ENCODE data around the gene POMC.
"Not testable (repeated sequence)": the region's sequence is repeated elsewhere in the genome, so short reads cannot be mapped to it uniquely, and the experiment has no call there.

POMC gene

DNA sequence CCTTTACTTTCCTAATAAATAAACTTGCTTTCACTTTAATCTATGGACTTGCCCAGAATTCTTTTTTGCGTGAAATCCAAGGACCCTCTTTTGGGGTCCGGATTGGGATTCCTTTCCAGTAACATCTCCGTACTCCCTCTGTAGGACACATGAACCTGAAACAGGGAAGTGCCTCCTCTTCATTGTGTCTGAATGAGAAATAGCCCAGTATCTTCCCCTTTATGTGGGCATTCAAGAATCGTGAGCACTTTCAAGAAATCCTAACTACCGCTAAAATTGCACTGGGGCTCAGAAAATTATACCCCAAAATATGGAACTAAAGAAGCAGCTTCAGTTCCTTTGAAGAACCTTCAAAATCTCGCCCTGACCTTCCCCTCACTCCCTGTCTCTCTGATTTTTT is 7.8 kb upstream of the POMC start:
- no peak for DNase-seq

DNA sequence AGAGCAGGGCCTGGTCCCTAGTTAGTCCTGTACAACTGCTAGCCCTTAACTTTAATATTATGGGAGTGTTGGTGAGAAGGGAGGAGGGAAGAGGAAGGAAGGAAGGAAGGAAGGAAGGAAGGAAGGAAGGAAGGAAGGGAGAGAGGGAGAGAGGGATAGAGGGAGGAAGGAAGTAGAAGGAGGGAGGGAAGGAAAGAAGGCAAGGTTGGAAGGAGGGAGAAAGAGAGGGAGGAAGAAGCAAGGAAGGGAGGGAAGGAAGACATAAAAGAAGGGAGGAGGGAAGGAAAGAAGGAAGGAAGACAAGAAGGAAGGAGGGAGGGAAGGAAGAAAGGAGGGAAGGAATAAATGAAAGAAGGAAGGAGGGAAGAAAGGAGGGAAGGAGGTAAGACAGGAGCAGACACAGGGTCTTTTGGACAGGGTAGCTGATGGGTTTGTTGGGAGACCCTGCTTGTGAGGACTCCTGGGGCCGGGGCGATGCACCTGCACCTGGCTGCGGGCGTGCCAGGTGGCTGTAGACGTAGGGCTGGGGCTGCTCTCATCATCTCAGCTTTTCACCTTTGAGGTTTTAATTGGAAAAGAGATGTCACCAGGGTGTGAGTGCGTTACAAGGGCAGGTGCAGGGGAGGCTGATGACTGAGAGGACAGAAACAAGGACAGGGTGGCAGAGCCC is 5.9 kb upstream of the POMC start:
- no peak for DNase-seq

DNA sequence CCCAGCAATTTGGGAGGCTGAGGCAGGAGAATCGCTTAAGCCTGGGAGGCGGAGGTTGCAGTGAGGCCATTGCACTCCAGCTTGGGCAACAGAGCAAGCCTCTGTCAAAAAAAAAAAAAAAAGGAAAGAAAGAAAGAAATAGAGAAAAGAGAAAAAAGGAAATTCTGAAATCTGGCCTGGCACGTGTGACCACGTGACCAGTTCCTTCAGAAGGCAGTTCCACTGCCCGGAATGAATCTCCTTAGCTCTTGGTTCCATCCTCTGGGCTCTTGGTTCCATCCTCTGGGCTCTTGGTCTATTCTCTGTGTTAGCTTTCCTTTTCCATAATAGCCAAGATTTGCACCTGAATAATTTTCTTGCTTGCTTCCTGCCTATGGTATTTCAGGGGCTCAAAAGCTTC is 5.3 kb upstream of the POMC start:
- no peak for DNase-seq

DNA sequence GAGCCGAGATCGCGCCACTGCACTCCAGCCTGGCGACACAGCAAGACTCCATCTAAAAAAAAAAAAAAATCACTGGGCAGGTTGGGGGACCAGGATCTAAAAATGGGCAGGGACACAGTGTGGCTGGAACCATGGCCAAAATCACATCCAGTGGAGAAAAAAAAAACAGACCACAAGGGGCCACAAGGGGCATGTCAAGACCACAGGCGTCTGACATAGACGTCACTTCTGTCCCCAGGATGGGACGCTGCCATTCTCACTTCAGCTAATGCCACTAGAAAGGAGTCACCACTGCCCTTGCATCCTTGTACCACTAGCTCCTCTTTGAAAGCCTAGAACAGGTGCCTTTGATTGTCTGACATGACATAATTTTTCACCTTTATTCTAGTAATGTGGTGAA is 2.5 kb upstream of the POMC start:
- DNase-seq = no peak

DNA sequence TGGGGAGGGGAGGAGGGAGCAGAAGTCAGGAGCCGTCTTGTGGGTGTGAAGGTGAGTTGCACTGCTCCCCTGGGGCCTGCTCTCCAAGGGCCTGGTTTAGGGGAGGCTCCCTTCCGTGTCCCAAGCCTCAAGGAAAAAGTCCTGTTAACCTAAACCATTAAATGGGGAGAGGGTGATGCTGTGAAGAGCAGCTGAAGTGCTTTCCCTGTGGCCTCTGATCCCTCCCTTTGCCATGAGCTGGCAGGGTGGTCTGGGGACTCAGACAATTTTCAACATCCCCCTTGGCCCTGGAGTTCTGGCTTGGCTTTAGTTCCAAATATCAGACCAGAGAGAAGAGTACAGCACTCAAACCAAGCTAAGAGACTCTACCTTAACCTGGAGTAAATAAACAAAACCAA is 692 bp upstream of the POMC start:
- no peak for DNase-seq

DNA sequence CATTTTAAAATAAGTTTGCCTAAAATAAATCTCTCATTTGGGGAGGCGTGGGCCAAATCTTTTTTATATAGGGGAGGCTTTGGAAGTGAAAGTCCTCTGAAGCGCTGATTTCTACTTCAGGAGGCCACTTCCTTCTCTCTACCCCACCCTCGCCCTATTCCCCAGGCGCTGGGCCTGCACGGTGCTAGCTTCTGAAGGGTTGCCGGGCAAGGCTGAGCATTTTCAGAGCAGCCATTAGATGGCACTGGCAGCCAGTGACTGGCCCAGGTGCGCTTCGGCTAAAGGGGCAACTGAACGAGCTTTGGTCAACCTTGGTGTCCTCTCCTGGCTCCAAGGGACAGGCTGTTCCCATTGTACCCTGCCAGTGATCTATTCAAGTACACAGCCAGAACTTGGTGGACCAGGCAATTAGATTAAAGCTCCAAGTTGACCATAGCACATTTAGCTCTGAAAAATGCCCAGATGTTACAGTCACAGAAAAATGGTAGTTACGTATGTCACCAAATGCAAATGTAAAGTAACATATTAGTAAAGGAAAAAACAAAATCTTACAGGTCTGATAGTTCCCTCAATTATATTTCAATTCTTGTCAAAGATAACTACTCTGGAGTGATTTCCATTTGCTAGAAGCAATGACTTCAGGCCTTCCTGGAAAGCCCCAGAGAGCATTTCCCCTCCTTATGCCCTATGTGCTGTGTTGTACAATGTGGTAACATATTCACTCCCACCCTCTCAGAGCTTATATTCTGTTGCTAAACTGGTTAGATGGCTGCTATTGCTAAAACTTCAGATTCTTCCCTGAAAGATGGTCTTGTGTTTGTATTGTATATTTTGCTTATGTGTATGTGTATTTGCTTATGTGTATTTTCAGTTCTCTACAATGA is 2.1 kb downstream of the POMC start:
- peak; percentile 30 for DNase-seq

DNA sequence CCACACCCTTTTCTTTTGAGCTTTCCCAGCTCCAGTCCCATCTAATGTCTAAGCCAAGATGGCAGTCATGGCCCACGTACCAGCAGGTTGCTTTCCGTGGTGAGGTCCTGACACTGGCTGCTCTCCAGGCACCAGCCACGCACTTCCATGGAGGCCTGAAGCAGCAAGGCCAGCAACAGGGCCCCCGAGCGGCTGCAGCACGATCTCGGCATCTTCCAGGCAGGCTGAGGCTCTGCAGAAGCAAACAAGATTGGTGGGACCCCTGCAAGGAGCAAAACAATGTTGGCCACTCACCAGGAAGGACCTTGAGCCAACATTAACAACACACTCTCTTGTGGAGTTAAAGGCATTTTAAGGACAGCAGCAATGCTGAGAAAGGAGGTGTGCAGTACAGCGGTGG is 3.8 kb downstream of the POMC start:
- DNase-seq = no peak

DNA sequence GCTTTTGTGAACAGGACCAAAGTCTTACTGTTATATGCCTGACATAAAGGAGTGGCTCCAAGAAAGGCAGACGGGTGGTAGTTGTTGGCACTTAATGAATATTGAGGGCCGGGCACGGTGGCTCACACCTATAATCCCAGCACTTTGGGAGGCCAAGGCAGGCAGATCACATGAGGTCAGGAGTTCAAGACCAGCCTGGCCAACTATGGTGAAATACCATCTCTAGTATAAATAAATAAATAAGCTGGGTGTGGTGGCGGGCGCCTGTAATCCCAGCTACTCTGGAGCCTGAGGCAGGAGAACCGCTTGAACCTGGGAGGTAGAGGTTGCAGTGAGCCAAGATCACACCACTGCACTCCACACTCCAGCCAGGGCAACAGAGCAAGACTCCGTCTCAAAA is 6.3 kb downstream of the POMC start:
- DNase-seq = not testable (repeated sequence)

DNA sequence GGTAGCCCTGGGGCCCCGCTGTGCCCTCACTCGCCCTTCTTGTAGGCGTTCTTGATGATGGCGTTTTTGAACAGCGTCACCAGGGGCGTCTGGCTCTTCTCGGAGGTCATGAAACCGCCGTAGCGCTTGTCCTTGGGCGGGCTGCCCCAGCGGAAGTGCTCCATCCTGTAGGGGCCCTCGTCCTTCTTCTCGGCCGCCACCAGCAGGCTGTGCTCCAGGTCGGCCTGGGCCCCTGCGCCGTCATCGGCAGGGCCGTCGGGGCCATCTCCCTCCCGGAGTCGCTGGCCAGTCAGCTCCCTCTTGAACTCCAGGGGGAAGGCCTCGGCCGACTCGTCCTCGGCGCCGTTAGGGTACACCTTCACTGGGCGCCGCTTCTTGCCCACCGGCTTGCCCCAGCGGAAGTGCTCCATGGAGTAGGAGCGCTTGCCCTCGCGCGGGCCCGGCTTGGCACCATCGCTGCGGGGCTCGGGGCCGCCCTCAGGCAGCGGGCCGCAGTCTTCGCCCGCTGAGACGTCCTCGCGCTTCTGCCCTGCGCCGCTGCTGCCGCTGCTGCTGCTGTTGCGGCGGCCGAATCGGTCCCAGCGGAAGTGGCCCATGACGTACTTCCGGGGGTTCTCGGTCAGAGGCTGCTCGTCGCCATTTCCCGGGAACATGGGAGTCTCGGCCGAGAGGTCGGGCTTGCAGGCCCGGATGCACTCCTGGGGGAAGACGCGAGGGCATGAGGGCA is 7.2 kb downstream of the POMC start:
- DNase-seq = peak; percentile 71

DNA sequence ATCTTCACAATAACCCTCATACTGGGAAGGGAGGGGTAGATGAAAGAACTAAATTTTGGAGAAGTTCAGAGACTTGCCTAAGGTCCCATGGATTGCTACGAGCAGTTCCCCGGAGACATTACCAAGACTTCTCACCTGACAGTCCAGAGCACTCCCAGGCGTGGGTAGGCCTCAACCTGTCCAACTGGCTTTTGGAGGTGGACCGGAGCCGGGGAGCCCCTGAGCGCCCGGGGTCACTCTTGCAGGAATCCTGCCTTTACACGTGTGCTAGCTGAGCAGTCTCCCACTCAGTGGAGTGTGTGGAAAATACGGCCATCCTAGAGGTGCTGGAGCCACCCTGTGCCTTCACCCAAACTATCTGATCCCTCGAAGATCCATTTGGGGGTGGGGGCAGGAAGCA is 8.0 kb downstream of the POMC start:
- DNase-seq = no peak

DNA sequence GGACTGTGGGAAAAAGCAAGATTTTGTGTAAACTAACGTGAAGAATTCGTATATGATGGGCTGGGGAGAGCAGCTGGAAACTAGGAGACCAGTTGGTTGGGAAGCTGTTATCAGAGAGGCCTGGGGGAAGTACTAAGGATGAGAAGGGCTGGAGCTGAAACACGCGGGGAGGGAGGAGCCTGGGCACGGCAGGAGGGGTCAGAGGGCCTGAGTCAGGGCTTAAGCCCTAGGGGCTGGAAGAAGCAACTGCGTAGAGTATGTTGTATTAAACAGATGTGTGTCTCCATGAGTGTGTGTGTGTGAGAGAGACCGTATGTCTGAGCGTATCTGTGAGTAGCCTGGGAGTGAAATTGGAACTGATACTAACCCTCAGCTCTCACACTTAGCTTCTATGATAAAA is 8.4 kb downstream of the POMC start:
- DNase-seq = no peak

DNA sequence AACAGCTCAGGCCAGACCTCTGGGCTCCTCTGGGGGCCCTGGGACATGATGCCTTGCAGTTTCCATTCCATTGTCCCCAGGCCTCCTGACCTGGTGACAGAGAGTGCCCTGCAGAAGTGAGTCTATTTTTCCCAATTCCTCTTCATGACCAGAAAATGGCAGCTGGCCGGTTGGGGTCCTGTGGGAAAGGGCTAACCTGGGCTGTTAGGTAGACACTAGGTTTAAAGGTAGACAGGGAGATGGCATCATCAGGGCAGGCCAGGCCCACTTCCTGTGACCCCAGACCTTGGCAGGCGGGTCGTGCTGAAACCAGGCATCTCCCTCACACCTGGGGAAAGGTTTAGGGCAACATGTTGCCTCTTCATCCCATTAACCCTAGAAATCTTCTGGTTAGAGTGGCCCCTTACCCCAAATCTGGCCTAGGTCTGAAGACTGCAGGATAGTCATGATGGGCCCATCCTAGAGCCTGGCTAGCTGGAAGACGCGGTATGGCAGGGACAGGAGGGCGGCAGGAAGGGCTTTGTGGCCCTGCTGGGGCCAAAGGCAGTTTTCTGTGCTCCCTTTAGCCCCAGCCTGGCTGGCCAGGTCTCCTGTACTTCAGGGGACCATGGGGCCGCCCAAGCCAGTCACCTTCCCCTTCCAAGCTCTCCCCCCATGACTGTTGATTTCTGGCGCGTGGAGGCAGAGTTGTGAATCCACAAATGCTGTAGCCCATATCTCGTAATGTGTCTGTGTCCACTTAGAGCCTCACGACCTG is 10.1 kb downstream of the POMC start:
- DNase-seq = no peak

DNA sequence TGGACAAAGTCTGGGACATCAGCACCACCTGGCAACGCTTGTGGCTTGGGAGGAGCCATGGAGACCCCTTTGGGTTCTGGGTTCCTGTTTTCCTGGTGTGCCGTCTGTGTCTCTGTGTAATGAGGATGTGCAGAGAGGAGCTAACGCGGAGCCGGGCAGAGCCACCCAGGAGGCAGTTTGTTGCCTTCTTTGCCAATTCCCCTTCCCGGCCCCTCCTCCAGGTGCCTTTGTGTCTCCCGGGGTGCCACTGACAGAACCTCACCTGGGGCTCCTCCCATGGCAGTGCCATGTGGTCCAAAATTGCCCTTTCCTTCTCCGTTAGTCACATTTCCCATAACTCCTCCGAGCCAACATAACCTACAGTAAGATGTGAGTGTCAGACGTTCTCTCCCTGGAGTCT is 13.0 kb downstream of the POMC start:
- no peak for DNase-seq

DNA sequence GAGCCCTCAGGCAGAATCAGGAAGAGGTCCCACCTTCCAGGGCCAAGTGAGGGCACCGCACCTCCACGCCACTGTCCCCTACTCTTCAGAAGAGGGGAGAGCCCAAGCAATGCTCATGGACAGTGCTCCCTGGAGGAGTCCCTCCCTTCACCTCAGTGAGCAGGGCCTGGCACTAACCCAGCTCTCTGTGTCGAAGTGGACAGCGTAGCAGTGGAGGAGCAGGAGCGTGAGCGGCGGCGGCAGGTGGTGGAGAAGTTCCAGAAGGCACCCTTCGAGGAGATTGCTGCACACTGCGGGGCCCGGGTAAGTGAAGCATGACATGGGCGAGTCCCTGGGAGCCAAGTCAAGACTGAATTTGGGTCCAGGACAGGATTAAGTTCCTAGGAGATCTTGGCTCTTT is 16.7 kb downstream of the POMC start:
- no peak for DNase-seq

DNA sequence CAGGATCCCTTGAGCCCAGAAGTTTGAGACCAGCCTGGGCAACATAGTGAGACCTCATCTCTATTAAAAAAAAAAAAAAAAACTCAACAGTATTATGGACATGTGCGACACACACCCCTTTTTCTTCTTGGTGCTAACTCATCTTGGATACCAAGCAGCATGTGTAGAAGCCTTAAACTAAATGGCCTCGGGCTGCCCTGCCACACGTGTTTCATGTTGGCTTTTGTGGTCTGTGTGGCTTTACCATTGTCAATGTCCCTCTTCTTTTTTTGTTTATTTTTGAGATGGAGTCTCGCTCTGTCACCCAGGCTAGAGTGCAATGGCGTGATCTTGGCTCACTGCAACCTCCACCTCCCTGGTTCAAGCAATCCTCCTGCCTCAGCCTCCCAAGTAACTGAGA is 17.4 kb downstream of the POMC start:
- DNase-seq = not testable (repeated sequence)

DNA sequence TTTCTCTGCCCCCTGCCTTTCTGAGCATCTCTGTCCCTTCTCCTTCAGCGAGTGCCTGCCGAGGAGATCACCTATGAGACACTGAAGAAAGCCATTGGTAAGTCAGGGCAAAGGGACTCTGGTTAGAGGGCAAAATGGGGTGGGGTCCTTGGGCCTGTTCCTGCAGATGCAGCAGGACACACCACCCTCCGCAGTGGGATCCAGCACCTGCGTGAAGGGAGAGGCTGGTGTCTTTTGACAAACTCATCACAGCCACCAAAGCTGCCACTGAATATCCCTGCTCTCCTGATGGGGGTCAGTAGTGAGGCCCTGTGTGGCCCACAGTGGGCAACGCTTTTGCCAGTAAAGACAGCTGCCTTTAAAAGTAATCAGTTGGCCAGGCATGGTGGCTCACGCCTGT is 18.7 kb downstream of the POMC start:
- no peak for DNase-seq

DNA sequence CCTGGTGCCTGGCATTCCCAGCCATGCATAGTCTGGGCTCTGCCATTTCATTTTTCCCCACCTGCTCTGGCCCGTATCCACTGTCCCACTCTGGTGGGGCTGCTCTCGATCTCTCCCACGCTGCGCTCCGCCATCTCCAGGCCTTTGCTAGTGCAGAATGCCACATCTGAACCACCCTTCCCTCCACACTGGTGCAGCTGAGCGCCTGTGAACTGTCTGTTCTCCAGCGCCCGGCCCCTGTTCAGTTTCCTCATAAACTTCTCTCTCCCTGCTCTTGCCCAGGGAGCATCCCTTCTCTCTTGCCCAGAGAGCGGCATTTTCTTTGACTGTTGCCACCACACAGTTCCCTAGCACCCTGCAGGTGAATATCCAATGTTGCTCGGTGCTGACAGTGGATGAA is 21.5 kb downstream of the POMC start:
- no peak for DNase-seq

DNA sequence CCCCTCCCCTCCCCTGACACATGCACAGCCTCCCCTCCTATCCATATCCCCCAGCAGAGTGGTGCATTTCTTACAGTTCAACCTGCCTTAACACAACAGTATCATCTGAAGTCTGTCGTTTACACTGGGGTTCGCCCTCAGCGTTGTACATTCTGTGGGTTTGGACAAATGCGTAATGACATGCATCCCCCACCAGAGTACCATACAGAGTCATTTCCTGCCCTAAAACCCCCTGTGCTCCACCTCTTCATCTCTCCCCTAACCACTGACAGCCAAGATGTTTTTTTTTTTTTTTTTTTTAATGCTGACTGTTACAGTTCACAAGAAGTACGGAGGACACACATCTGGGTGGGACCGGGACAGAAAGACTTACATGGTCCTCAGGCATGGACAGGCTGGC is 22.6 kb downstream of the POMC start:
- DNase-seq = no peak

DNA sequence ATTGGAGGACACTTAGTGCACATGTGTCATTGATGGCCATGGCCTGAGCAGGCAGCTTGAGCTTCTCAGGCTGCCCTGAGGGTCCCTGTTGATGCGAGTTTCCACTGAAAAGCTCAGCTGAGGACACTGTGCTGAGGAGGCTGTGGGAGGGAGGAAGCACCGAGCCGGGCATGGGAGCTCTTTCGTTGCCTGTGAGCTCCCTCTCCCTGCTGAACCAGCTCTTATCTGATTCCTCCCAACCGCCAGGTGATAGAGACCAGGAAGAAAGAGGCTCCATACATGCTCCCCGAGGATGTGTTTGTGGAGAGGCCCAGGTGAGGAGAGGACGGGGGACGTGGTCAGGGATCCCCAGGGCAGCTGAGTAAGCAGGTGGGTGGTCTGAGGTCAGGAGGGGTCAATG is 27.3 kb downstream of the POMC start:
- no peak for DNase-seq

DNA sequence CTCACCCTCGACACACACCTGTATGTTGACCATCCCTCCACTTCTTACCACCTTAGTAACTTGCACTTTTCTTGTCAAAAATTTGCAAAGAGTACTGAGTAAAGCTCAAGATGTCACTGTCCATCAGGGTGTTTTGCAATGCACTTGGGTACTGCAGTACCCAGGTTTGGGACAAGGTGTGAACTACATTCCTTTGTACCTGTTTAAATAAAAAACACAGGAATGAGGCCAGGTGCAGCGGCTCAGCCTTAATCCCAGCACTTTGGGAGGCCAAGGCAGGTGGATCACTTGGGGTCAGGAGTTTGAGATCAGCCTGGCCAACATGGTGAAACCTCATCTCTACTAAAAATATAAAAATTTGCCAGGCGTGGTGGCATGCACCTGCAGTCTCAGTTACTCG is 27.8 kb downstream of the POMC start:
- DNase-seq = not testable (repeated sequence)

DNA sequence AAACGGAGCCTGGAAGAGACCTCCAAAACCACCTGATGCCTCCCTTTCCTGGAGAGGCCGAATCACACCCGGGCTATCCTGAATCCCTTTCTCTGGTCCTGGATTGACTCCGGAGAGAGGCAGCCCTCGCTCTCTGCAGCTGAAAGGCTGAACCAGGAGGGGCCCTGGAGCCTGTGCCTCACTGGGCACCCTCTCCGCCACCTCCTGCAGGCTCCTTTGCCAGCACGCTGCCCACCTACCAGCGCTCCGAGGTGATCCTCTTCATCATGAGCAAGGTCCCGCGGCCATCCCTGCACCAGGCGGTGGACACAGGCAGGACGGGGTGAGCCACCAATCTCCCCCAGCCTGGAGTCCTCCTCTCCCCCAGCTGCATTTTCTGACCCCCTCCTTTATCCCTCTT is 35.7 kb downstream of the POMC start:
- DNase-seq = no peak

DNA sequence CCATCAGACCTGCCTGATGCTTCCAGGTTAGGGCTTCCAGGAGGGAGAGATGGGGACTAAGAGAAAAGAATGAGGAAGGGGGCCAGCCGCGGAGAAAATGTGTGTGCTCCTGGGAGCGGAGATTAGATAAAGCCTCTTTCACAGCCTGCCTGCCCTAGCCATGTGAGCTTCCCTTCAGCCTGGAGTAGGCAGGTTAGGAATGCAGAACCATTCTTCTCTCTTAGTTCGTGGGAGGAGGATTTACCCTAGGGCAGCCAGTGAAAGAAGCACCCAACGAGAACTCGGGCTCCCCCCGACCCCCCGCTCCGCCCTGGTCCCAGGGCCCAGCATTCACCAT is 36.1 kb downstream of the POMC start:
- DNase-seq = no peak

DNA sequence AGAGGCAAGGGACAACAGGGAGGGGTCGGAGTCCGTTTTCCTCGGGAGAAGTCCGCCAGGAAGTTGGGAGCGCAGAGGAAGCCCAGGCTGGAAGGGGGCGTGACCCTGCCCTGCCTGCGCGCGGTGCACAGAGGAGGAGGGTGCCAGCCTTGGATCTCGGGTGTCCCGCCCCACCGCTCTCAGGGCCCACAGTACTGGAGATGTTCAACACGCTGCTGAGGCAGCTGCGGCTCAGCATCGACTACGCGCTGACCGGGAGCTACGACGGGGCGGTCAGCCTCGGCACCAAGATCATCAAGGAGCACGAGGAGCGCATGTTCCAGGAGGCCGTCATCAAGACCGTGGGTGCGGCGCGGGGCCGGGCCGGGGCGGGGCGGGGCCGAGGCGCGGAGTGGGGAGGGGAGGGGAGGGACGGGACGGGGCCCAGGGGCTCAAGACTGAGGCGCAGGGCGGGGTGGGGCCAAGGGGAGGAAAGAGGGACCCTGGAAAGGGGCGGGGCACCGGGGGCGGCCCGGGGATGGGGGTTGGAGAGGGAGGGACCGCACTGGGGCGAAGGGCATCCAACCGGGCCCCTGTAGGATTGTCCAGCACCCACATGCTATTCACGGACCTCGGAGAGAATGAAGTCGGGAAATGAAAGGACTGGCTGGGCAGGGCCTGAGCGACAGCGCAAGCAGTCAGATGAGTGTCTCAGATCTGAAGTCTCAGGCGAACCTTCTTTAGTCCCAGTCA is 36.6 kb downstream of the POMC start:
- DNase-seq = peak; percentile 28
